MM.1S (cell line): ENCODE data around the gene ACVR1.

Experiments
- DNase-seq: peaks from one replicate; pipeline ENCODE4 v3.0.0-alpha.2; 2015
- H2AFZ ChIP-seq: fragments of 300-600 bp; sonication (generic); 2 replicates; pipeline ENCODE4 v1.6.0; 2016; ENCODE audit warnings: antibody characterized with exemption, low read length
- H3F3A ChIP-seq: fragments of 300-600 bp; sonication (generic); 2 replicates; pipeline ENCODE4 v1.6.1; 2016; ENCODE audit warnings: mild to moderate bottlenecking, antibody characterized with exemption, low read length, moderate library complexity, mixed read lengths; ENCODE audit not compliant: insufficient read depth
- H3K27ac ChIP-seq: fragments of 300-600 bp; sonication (generic); 2 replicates; pipeline ENCODE4 v1.5.1; 2016; ENCODE audit warnings: mild to moderate bottlenecking, low read length
- H3K27me3 ChIP-seq: fragments of 300-600 bp; sonication (generic); replicated peaks from 2 replicates; pipeline ENCODE4 v1.6.0; 2016; ENCODE audit warnings: low read length; ENCODE audit not compliant: insufficient read depth
- H3K36me3 ChIP-seq: fragments of 300-600 bp; sonication (generic); replicated peaks from 2 replicates; pipeline ENCODE4 v1.6.1; 2016; ENCODE audit warnings: mild to moderate bottlenecking, low read length, mixed read lengths; ENCODE audit not compliant: insufficient read depth
- H3K4me1 ChIP-seq: fragments of 300-600 bp; sonication (generic); 2 replicates; pipeline ENCODE4 v1.6.1; 2016; ENCODE audit warnings: low read length, mixed read lengths
- H3K4me2 ChIP-seq: fragments of 300-600 bp; sonication (generic); 2 replicates; pipeline ENCODE4 v1.6.0; 2016; ENCODE audit warnings: low read depth, low read length
- H3K4me3 ChIP-seq: fragments of 300-600 bp; sonication (generic); 2 replicates; pipeline ENCODE4 v1.5.1; 2016; ENCODE audit warnings: low read length, mixed read lengths
- H3K79me2 ChIP-seq: fragments of 300-600 bp; sonication (generic); 2 replicates; pipeline ENCODE4 v1.6.1; 2016; ENCODE audit warnings: mixed run types, low read length, mixed read lengths
- H3K9ac ChIP-seq: fragments of 300-600 bp; sonication (generic); 2 replicates; pipeline ENCODE4 v1.6.1; 2016; ENCODE audit warnings: low read length, mixed read lengths
- H3K9me2 ChIP-seq: fragments of 300-600 bp; sonication (generic); replicated peaks from 2 replicates; pipeline ENCODE4 v1.6.1; 2016; ENCODE audit warnings: mild to moderate bottlenecking, low read length, mixed read lengths; ENCODE audit not compliant: insufficient read depth
- H3K9me3 ChIP-seq: fragments of 300-600 bp; sonication (generic); replicated peaks from 2 replicates; pipeline ENCODE4 v1.6.1; 2016; ENCODE audit warnings: mild to moderate bottlenecking, low read length, mixed read lengths; ENCODE audit not compliant: insufficient read depth
- H4K20me1 ChIP-seq: fragments of 300-600 bp; sonication (generic); 2 replicates; pipeline ENCODE4 v1.6.1; 2016; ENCODE audit warnings: mild to moderate bottlenecking, low read length, moderate library complexity, mixed read lengths; ENCODE audit not compliant: insufficient read depth
- CTCF ChIP-seq: fragments of 300-600 bp; sonication (generic); IDR thresholded peaks from 2 replicates; pipeline ENCODE4 v1.5.1; 2016; ENCODE audit warnings: antibody characterized with exemption, low read length, mixed read lengths
- EZH2 ChIP-seq: fragments of 300-600 bp; sonication (generic); optimal IDR thresholded peaks from 2 replicates; pipeline ENCODE3; 2017; ENCODE audit warnings: low read depth, mild to moderate bottlenecking, antibody characterized with exemption, low read length, mixed read lengths
- EZH2phosphoT487 ChIP-seq: fragments of 300-600 bp; sonication (generic); IDR thresholded peaks from 2 replicates; pipeline ENCODE4 v1.6.1; 2018; ENCODE audit warnings: antibody characterized with exemption, low read length

Gene ACVR1

GRCh38 chr2:157868993-157869392 is 7.1 kb downstream of the ACVR1 start:
- Histone ChIP-seq H3K4me2 (no peak overlapping the region), H3K27ac (no peak overlapping the region), H3K4me1 (no peaks in the 10 kb centered on the region), H3K4me3 (no peak overlapping the region), H3F3A (no peaks in the 10 kb centered on the region), H3K79me2 (peaks cover 5% of the 10 kb centered on the region), H3K36me3 (no peaks in the 10 kb centered on the region), H3K9me3 (no peaks in the 10 kb centered on the region), H4K20me1 (no peaks in the 10 kb centered on the region), H3K9me2 (no peaks in the 10 kb centered on the region), H3K9ac (no peak overlapping the region), H2AFZ (no peak overlapping the region), H3K27me3 (no peaks in the 10 kb centered on the region)
- no peak for DNase-seq
- TF ChIP-seq CTCF: no peak

- Histone ChIP-seq H3K27ac (no peak overlapping the region), H4K20me1 (no peaks in the 10 kb centered on the region), H3K79me2 (no peaks in the 10 kb centered on the region)
Measured at GRCh38 chr2:157867703-157868102, 8.4 kb downstream of the ACVR1 start.

GRCh38 chr2:157866666-157867642 is 9.2 kb downstream of the ACVR1 start:
- Histone ChIP-seq H3K79me2 (no peaks in the 10 kb centered on the region), H3K36me3 (no peaks in the 10 kb centered on the region), H3K27ac (no peak overlapping the region), H3K4me1 (no peaks in the 10 kb centered on the region), H3K27me3 (no peaks in the 10 kb centered on the region), H2AFZ (no peak overlapping the region), H4K20me1 (no peaks in the 10 kb centered on the region), H3K9me2 (no peaks in the 10 kb centered on the region), H3K4me3 (no peak overlapping the region), H3K9me3 (no peaks in the 10 kb centered on the region), H3F3A (no peaks in the 10 kb centered on the region), H3K9ac (no peak overlapping the region), H3K4me2 (no peak overlapping the region)
- no peak for DNase-seq
- TF ChIP-seq EZH2phosphoT487 (no peak), EZH2 (no peak), CTCF (no peak)

More at GRCh38 chr2:157867703-157868102, 8.4 kb downstream of the ACVR1 start:
- Histone ChIP-seq H3K9ac (no peak overlapping the region), H2AFZ (no peak overlapping the region), H3K4me3 (no peak overlapping the region), H3K4me2 (no peak overlapping the region), H3K9me3 (no peaks in the 10 kb centered on the region), H3K9me2 (no peaks in the 10 kb centered on the region), H3F3A (no peaks in the 10 kb centered on the region), H3K27me3 (no peaks in the 10 kb centered on the region), H3K4me1 (no peaks in the 10 kb centered on the region), H3K36me3 (no peaks in the 10 kb centered on the region)
- DNase-seq: no peak
- TF ChIP-seq CTCF (no peak), EZH2 (no peak), EZH2phosphoT487 (no peak)
